GM23248 (cell line): Measurements from ENCODE around the gene BLOC1S1. TPM values are rescaled to one million over a fixed set of nuclear protein-coding genes. Genes with fewer than 3 reads are reported as not detected.

ENCODE experiments used
- DNase-seq: peaks from one replicate; pipeline ENCODE4 v3.0.0-alpha.2; 2015
- H2AFZ ChIP-seq: fragments of 200-600 bp; sonication (generic); 2 replicates; pipeline ENCODE4 v1.6.1; 2016; ENCODE audit warnings: antibody characterized with exemption
- H3F3A ChIP-seq: fragments of 200-600 bp; sonication (generic); 2 replicates; pipeline ENCODE4 v1.6.1; 2016; ENCODE audit warnings: mild to moderate bottlenecking, antibody characterized with exemption, mixed run types; ENCODE audit not compliant: insufficient read depth
- H3K27ac ChIP-seq: fragments of 200-600 bp; sonication (generic); 2 replicates; pipeline ENCODE4 v1.5.1; 2016; ENCODE audit warnings: mild to moderate bottlenecking
- H3K27me3 ChIP-seq: fragments of 200-600 bp; sonication (generic); replicated peaks from 2 replicates; pipeline ENCODE4 v1.6.1; 2016; ENCODE audit warnings: mild to moderate bottlenecking; ENCODE audit not compliant: insufficient read depth
- H3K36me3 ChIP-seq: fragments of 200-600 bp; sonication (generic); 2 replicates; pipeline ENCODE4 v1.6.1; 2016; ENCODE audit warnings: low read depth, mild to moderate bottlenecking
- H3K4me1 ChIP-seq: fragments of 200-600 bp; sonication (generic); 2 replicates; pipeline ENCODE4 v1.6.1; 2016; ENCODE audit warnings: mild to moderate bottlenecking; ENCODE audit not compliant: insufficient read depth
- H3K4me2 ChIP-seq: fragments of 200-600 bp; sonication (generic); one replicate; pipeline ENCODE4 v1.6.1; 2016; ENCODE audit warnings: mild to moderate bottlenecking; ENCODE audit not compliant: unreplicated experiment
- H3K4me3 ChIP-seq: fragments of 200-600 bp; sonication (generic); 2 replicates; pipeline ENCODE4 v1.5.1; 2016; ENCODE audit warnings: mild to moderate bottlenecking
- H3K79me2 ChIP-seq: fragments of 200-600 bp; sonication (generic); 2 replicates; pipeline ENCODE4 v1.6.1; 2016; ENCODE audit warnings: mild to moderate bottlenecking; ENCODE audit not compliant: insufficient read depth
- H3K9ac ChIP-seq: fragments of 200-600 bp; sonication (generic); 2 replicates; pipeline ENCODE4 v1.6.1; 2016; ENCODE audit warnings: mild to moderate bottlenecking
- H3K9me2 ChIP-seq: fragments of 200-600 bp; sonication (generic); 2 replicates; pipeline ENCODE4 v1.6.1; 2016; ENCODE audit warnings: mixed run types, mild to moderate bottlenecking, moderate library complexity; ENCODE audit not compliant: insufficient read depth
- H3K9me3 ChIP-seq: fragments of 200-600 bp; sonication (generic); one replicate; pipeline ENCODE4 v1.6.1; 2017; ENCODE audit warnings: low read depth
- H4K20me1 ChIP-seq: fragments of 200-600 bp; sonication (generic); 2 replicates; pipeline ENCODE4 v1.6.0; 2016; ENCODE audit not compliant: insufficient read depth
- EZH2 ChIP-seq: fragments of 200-600 bp; sonication (generic); IDR thresholded peaks from 2 replicates; pipeline ENCODE4 v1.6.1; 2018; ENCODE audit warnings: antibody characterized with exemption, mild to moderate bottlenecking; ENCODE audit not compliant: insufficient read depth, poor library complexity, severe bottlenecking
- EZH2phosphoT487 ChIP-seq: fragments of 200-600 bp; sonication (generic); IDR thresholded peaks from 2 replicates; pipeline ENCODE4 v1.6.1; 2018; ENCODE audit warnings: antibody characterized with exemption, moderate library complexity, mild to moderate bottlenecking, low read depth; ENCODE audit not compliant: insufficient read depth
- WGBS, 2 experiments: methylation state at CpG; one replicate each; pipeline ENCODE4 v1.1.6; 2015 to 2017; ENCODE audit warnings: low lambda C conversion rate in 2 of 2, low coverage in 1 of 2; ENCODE audit errors: missing lambda C conversion rate in 2 of 2; 5-methylcytosine and 5-hydroxymethylcytosine counted together
- in situ Hi-C: fragments of 300-500 bp; cut with MboI; formaldehyde crosslinking; loops from 2 replicates; pipeline ENCODE4 v1.15.0; 2020
- polyA plus RNA-seq: library from polyadenylated mRNA; unstranded; fragments of >200 nt; fragmentation: Nextera tagmentation; extraction: Ambion mirVana; gene quantifications from 2 replicates; pipeline ENCODE4 v1.2.1, GENCODE V29; 2016
- total RNA-seq: library from RNA; depleted of rRNA; stranded (reverse); fragments of >200 nt; shearing (Covaris generic); gene quantifications from 2 replicates; pipeline ENCODE4 v1.2.3, GENCODE V29; 2014

Gene BLOC1S1
- total and polyA plus RNA-seq, 2 experiments from 2014 or later, result 110 to 193 TPM

- Histone ChIP-seq H3K36me3 (no peaks in the 10 kb centered on the region), H3K9me3 (no peaks in the 10 kb centered on the region), H3K9me2 (no peaks in the 10 kb centered on the region), H3K27ac (no peak overlapping the region), H4K20me1 (no peaks in the 10 kb centered on the region), H3K79me2 (no peaks in the 10 kb centered on the region), H2AFZ (no peak overlapping the region), H3K9ac (no peak overlapping the region), H3F3A (no peaks in the 10 kb centered on the region), H3K4me2 (no peak overlapping the region), H3K27me3 (no peaks in the 10 kb centered on the region), H3K4me3 (no peak overlapping the region), H3K4me1 (0 out of 2 replicates have a peak, but pooled peaks cover 7% of the 10 kb centered on the region)
- 42 to 57% methylated on average over 1 of the region's 1 CpG for WGBS, 2 experiments
- TF ChIP-seq EZH2phosphoT487, result no peak
- TF ChIP-seq EZH2, result no peak
- in situ Hi-C loops, result no loop called here
- DNase-seq, result no peak
Measured at GRCh38 chr12:55698965-55699364, 16.9 kb upstream of the BLOC1S1 start.

- no peak for TF ChIP-seq EZH2
- no peak for TF ChIP-seq EZH2phosphoT487
- H3K9me2 ChIP-seq, result no peaks in the 10 kb centered on the region
- 61 to 65% methylated on average over 5 of the region's 5 CpGs for WGBS, 2 experiments
- no peak overlapping the region for H3K4me3 ChIP-seq
- no peak overlapping the region for H3K27ac ChIP-seq
- no peaks in the 10 kb centered on the region for H4K20me1 ChIP-seq
- no peak overlapping the region for H3K9ac ChIP-seq
- H3K4me2 ChIP-seq, result no peak overlapping the region
- no peaks in the 10 kb centered on the region for H3K36me3 ChIP-seq
- DNase-seq, result no peak
- no peaks in the 10 kb centered on the region for H3F3A ChIP-seq
- H3K4me1 ChIP-seq, result 0 out of 2 replicates have a peak, but pooled peaks cover 7% of the 10 kb centered on the region
- no peaks in the 10 kb centered on the region for H3K9me3 ChIP-seq
- no peaks in the 10 kb centered on the region for H3K27me3 ChIP-seq
- no peaks in the 10 kb centered on the region for H3K79me2 ChIP-seq
- no peak overlapping the region for H2AFZ ChIP-seq
- in situ Hi-C loops, result no loop called here
Measured at GRCh38 chr12:55699471-55700055, 16.3 kb upstream of the BLOC1S1 start.

GRCh38 chr12:55700255-55701018 lies 15.4 kb upstream of the BLOC1S1 start:
- Histone ChIP-seq H3K36me3 (no peaks in the 10 kb centered on the region), H3K27ac (no peak overlapping the region), H3K4me1 (0 out of 2 replicates have a peak, but pooled peaks cover 7% of the 10 kb centered on the region), H3K9me2 (no peaks in the 10 kb centered on the region), H3K4me2 (no peak overlapping the region), H3K4me3 (no peak overlapping the region), H2AFZ (no peak overlapping the region), H3F3A (no peaks in the 10 kb centered on the region), H3K27me3 (no peaks in the 10 kb centered on the region), H4K20me1 (no peaks in the 10 kb centered on the region), H3K79me2 (no peaks in the 10 kb centered on the region), H3K9me3 (no peaks in the 10 kb centered on the region), H3K9ac (no peak overlapping the region)
- 72% methylated on average over 19 to 20 of the region's 21 CpGs for WGBS, 2 experiments
- in situ Hi-C loops, result no loop called here
- TF ChIP-seq EZH2, result no peak
- TF ChIP-seq EZH2phosphoT487, result no peak
- DNase-seq, result peak; percentile 39

- WGBS, 2 experiments, result 81 to 83% methylated on average over 8 of the region's 8 CpGs
- H3K9me2 ChIP-seq, result no peaks in the 10 kb centered on the region
- H2AFZ ChIP-seq, result no peak overlapping the region
- H3K4me3 ChIP-seq, result no peak overlapping the region
- TF ChIP-seq EZH2phosphoT487 (no peak), EZH2 (no peak)
- H3K27me3 ChIP-seq, result no peaks in the 10 kb centered on the region
- H3K4me2 ChIP-seq, result no peak overlapping the region
- no peaks in the 10 kb centered on the region for H3K9me3 ChIP-seq
- no peaks in the 10 kb centered on the region for H3K36me3 ChIP-seq
- H4K20me1 ChIP-seq, result no peaks in the 10 kb centered on the region
- no peak overlapping the region for H3K9ac ChIP-seq
- no peak for DNase-seq
- 0 out of 2 replicates have a peak, but pooled peaks cover 7% of the 10 kb centered on the region for H3K4me1 ChIP-seq
- no peaks in the 10 kb centered on the region for H3K79me2 ChIP-seq
- in situ Hi-C loops, result no loop called here
- no peaks in the 10 kb centered on the region for H3F3A ChIP-seq
- no peak overlapping the region for H3K27ac ChIP-seq
Measured at GRCh38 chr12:55702861-55703260, 13.0 kb upstream of the BLOC1S1 start.
